ENCODE results near the gene WDR77.

Gene WDR77

DNA sequence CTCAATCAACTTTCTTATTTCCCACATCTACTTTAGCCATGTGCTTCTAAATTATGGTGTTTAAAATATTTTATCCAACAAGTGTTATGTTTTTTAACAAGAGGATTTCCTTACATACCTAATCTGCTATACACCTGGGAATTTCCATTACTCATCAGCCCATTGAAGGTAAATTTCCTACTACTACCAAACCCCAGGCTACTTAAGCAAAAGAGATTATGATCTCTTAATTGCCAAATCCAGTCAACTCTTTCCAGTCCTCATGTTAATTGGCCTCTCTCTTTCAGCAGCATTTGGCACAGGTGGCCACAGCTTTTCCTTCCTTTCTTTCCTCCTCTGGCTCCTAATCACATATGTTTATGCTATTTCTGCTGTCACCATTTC, 19.7 kb upstream of the WDR77 start:
- no peak for DNase-seq

DNA sequence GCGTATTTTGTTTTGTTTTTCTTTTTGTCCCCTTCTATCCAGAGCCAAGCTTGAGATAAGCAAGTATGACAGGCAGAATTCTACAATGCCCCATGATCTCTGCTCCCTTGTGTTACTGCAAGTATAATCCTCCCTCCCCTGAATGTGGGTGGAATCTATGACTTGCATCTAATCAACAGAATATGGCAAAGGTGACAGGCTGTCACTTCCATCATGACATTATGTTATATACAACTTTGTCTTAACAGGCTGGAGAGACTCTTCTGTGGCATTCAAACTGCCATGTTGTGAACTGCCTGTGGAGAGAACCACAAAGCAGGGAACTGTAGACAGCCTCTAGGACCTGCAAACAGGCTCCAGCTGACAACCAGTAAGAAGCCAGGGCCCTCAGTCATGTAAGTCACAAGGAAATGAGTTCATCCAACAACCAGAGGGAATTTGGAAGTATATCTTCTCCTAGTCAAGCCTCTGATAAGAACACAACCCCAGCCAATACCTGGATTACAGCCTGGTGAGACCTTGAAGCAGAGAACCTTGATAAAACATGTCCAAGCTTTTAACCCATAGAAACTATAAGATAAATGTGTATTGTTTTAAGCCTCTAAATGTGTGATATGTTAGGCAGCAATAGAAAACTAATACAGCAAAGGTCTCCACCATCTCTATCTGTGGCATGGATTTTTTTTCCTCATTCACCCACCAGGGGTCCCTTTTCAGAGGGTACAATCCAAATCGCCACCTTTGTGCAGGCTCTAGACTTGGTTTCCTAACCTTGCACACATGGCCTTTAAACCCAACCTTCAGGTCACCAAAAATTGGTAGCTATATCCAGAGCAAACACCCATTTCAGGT, 19.0 kb upstream of the WDR77 start:
- DNase-seq, result no peak

DNA sequence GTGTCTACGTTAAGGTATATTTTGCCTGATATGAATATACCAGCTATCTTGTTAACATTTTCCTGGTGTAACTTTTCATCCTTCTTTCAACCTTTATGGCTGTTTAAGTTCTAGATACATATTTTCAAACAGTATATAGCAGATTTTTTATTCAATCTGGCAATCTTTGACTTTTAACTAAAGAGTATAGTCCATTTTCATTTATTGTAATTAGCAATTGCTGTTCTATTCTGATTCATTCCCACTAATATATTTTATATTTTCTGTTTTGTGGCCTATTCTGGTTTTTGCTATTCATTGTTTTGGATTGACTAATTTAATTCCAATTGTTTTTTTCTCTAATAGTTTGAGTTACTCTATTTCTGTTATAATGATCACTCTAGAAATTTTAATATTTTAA, 17.4 kb upstream of the WDR77 start:
- DNase-seq, result no peak

DNA sequence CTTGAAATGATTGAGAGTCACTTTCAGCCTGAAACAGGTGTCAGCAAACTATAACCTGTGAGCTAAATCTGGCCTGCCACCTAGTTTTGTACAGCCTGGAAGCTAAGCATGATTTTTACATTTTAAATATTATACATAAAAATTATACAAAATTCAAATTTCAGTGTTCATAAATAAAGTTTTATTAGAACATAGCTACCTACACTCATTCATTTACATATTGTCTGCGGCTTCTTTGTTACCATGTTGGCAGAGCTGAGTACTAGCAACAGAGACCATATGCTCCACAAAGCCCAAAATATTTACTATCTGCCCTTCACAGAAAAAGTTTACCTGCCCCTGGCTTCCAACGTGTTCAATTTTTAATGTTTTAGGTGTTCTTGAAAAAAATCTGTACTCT, 16.7 kb upstream of the WDR77 start:
- no peak for DNase-seq

DNA sequence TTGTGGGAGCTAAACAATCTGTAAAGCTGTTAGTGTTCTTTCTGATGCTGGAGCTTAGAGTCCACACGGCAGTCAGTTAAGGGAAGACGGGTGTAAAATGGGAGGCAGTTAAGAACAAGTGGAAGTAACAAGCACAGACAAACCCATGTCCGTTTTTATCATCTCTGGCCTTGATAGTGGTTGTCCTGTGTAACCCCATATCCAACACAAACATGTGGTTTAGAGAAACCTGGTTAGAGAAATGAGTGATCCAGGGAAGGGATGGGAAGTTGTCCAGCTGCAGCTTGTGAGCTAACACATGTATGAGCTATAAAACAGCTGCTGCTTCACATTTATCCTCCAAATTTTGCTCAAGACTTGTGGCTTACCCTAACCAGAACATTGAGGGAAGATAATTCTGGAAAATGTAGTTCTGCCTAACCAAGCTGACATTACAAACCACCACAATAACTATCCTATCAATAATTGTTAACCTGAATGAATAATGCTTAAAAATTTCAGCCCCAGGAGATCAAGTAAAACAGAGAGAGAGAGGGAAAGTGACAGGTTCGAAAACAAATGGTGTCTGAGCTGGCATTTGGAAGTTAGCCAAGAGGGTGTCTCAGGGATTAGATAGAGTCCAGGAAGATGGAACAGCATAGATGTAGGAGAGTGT, 14.1 kb upstream of the WDR77 start:
- DNase-seq, result no peak

DNA sequence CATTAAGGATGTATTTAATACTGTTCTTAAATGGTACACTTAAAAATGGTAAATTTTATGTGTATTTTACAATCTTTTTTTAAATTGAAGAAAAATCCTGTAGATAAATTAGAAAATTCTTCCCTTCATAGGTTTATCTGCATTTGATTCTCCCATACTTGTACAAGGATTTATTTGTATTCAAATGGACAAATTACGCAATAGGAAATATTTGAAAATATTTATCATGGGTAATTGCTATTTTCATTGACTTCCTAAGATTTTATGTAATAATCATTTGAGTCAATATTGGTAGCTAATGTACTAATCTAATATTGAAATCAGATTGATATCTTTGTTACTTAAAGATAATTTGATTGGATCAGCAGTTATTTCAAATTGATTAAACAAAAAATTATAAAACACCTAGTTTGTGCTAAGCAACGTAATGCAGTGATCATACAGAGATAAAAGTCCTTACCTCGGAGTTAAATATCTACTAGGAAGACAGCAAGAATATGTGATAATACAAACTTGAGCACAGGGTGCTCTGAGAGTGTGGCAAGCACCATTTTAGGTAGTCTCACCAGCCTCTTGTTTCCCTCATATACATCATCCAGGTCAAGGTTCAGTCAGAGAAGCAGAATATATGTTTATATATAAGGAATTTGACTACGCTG, 13.4 kb upstream of the WDR77 start:
- DNase-seq, result no peak

DNA sequence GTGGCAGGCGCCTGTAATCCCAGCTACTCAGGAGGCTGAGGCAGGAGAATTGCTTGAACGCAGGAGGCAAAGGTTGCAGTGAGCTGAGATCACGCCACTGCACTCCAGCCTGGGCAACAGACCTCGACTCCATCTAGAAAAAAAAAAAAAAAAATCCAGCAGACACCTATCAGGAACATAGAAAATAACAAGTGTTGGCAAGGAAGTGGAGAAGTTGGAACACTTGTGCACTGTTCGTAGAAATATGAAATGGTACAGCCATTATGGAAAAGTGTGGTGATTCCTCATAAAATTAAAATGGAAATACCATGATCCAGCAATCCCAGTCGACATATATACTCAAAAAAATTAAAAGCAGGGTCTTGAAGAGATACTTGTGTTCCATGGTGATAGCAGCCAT, 12.7 kb upstream of the WDR77 start:
- DNase-seq, result no peak

DNA sequence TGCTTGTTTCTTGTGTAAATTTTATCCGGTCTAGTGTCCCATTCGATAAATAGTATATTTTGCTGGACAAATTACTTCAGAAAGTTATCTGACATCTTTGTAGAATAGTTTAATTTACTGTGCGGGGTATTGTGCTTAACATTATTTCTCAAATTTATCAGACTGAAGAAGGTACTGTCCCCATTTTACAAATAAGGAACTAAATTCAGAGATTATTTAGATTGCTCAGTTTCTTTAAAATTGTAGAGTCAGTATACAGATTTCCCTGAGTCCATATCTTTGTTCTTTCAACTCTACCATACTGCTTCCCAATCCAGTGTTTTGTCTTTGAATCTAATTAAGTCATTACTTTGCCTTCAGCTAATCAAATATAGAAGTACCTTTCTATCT, 6.6 kb upstream of the WDR77 start:
- DNase-seq, result no peak

DNA sequence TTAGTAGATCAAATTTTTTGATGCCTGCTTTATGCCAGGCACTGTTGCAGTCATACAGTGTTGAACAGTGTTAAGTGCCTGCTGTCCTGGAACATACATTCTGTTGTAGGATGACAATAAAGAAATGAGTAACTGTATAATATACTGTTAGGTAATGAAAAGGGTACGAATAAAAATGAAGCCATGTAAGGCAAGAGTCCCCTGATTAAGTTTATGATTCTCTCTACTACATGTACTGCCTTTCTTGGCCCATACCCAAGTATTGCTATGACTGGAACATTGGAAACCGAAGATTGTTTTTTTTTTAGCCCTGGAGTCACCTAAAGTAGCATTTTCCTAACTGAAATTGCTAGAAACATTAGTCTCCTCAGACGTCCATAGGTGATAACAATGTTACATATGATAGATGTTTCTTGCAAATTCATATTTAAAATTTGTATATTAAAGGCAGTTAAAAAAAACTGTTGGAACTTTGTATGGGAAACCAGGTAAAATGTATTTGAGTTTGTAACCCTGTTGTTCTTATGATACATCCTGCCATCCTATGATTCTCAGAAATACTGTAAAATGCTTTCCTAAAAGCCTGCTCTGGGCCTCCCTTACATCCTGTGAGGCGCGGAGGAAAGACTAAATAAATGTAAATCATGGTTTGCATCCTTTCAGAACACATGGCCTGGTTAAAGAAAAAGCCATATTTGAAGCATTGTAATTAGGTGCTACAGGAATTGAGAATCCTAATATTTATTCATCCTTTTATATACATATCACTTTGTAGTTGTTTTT, 6.0 kb upstream of the WDR77 start:
- DNase-seq, result no peak

DNA sequence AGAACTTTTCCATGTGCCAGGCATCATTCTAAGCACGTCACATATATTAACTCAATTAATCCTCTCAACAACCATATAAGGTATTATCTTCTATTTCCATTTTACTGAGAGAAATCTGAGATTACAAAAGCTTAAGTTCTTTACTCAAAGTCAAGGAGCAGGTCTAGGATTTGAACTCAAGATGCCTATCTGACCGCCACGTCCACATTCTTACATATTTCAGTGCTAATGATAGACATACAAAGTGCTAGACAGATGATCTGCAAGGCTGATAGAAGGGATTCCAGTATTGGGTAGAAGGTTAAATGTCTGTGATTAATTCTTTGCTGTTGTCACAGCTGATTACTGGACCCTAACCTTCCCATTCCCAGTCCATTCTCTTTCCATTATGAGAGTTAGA, 4.7 kb upstream of the WDR77 start:
- DNase-seq, result no peak

DNA sequence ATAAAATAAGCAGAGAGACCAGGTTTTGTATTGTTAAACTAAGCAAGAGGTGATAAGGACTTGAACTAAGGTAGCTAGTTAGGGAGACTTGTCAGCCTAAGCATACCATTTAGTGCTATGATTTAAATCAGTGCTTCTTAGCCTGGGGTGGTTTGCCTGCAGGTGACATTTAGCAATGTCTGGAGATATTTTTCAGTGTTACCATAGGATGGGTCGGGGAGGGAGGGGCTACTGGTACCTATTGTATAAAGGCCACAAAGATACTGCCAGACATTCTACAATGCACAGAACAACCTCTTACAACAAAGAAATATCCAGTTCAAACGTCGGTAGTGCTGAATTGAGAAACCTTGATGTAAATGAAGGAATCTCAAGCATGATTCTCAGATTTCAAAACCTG, 3.5 kb upstream of the WDR77 start:
- no peak for DNase-seq

DNA sequence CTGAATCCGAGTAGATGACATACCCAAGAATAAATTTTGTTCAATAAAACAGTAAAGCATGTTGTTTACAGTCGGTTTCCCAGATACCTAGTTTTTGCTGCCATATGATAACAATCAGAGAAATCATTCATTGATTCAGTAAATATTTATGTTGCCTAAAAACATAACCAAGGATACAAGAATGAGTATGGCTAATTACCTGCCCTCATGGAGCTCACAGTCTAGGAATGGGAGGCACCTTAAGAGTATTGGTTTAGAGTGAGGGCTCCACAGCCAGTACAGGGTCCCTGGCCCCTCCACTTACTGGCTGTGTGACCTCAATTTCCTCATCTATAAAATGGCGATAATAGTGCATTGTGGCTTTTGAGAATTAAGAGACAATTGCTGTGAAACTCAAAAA, 1.1 kb upstream of the WDR77 start:
- DNase-seq, result no peak

DNA sequence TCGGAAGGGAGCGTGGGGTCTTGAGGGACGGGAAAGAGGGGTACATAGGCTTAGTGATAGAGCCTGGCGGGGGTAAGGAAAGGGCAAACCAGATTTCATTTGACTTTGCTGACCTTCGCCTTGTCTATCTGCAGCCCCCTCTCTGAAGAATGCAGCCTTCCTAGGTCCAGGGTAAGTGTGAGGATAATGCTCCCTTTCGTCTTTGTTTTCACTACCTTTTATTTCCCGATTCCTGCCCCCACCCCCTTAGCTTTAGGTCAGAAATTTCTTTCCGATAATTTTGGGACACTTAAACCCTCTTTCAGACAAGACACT, 604 bp upstream of the WDR77 start:
- DNase-seq, result no peak

DNA sequence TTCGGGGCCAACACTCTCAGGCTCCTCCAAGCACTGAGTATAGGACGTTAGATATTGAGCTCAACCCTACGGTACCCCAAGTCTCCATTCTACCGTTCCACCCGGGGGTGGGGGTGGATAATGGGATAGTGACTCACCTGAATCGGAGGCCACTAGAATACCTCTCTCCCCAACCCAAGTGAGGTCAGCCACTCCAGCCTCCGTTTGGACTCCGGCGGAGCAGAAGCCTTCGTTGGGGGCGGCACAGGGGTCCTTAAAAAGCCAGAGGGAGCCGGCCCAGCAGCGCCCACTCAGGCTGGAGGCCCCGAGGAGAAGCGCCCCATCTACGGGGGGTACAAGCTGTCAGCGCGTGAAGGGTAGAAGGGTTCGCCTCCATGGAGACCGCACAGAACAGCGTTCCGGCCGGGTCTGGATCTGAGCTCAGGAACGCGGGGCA, 556 bp downstream of the WDR77 start:
- DNase-seq, result no peak

DNA sequence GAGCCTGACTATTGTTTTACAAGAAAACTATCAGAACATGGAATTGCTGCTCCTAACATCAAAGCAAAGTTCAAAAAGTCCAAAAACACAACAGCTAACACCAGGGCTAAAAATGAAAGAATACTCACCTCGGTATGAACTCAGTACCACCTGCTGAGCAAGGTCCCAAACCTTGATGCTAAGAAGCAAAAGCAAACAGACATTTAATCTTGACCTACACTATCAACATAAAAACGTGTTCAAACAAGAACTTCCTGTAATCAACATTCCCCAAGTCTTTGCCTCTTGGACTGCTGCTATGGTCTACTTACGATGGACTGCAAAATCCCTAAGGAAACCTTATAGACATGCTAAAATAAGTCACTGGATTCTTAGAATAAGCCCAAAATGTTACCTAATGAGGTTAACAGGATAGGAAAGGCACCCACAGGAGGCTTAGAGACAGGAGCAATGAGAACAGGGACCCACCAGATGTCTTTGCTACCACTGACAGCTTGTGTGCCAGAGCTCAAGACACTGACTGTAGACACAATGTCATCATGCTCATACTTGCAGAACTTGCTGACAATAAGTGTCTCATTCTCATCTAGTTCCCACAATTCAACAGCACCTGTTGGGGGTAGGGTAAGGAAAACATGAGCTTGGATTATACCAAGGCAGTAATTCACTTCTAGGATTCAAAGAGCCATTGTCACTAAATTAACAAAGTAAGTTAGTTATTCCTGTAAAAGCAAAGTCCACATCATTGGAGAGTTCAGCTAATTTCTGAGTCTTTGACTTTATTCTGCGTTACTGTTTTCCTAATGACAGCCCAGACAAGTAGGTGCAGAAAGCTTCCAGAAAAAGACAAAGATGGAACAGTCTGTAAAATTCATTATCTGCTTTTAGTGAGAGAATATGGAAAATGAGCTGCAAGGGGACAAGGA, 1.8 kb downstream of the WDR77 start:
- DNase-seq, result no peak

DNA sequence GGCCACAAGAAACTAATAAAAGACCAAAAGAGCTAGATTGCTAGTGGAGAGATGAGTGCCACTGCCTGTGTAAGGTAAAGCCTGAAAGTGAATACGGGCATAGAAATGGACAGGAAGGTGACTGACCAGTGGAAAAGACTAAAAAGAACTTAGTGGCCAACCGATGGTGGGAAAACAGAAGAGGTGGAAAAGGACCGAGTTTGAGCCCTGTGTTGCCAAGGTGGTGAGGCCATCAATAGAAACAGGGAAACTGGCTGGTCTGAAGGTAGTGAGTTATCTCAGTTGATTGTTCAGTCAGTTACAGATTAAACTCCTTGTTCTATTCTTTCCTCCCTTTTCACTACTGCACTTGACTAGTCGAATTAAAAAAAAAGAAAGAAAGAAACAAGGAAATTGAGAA, 2.5 kb downstream of the WDR77 start:
- DNase-seq, result no peak

DNA sequence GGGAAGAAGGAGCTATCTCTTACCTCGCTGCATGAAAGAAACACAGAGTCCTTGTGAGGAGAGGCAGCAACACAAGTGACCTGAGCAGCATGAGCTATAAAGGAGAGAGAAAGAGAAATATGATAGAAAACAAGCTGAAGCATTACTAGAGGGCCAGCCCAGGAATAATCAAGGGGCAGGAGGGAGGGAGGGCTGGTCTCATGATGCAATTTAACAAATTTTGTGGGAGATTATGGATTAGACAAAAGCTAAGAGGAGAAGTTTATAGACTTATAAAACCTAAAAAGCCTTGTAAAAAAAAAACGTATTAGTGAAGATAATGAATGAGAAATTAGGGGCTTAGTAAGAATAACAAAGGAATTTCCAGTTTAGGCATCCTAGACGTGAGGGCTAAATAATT, 5.0 kb downstream of the WDR77 start:
- DNase-seq, result no peak

DNA sequence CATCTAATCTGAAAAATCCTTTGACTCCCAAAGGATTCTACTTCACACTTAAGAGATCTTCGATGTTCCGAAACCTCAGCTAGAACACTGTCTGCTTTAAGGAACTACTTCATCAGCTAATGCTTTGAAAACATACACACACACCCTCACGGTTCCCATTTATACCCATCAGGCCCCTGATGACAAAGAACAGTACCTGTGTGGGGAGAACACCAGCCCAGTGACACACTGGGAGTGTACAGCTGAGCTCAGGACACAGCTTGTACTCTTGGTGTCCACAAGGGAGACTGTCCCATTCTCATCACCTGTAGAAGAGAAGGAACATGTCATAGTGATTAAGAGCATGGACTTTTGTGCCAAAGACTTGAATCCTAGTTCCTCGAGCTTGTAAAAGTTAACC, 6.6 kb downstream of the WDR77 start:
- DNase-seq, result no peak

DNA sequence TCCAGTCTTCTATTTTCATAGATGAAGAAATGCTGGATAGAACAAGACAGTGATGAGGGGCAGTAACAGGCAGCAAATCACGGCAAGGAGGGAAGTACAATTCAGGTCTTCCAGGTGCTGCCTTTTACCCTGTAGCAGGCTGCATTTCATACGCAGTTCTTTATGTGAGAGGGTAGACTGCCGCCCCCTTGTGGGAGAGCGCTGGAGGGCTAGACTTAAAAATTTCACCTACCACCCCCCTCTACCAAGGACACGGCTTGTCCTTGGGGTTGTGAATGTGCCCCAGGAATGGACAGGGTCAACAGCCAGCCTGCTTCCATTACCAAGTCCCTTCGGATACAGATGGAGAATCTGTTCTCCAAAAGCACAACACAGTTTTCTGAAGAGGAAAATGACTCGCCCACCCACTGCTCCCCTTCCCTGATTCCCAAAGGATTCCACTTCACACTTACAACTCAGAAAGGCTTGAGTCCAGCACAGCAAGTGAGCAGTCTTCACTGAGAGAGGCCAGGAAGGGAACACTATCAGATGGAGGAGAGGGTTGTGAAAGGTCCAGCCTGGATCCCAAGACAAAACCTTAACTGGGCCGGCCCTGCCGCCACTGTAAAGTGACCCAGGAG, 7.4 kb downstream of the WDR77 start:
- peak; percentile 76 for DNase-seq

DNA sequence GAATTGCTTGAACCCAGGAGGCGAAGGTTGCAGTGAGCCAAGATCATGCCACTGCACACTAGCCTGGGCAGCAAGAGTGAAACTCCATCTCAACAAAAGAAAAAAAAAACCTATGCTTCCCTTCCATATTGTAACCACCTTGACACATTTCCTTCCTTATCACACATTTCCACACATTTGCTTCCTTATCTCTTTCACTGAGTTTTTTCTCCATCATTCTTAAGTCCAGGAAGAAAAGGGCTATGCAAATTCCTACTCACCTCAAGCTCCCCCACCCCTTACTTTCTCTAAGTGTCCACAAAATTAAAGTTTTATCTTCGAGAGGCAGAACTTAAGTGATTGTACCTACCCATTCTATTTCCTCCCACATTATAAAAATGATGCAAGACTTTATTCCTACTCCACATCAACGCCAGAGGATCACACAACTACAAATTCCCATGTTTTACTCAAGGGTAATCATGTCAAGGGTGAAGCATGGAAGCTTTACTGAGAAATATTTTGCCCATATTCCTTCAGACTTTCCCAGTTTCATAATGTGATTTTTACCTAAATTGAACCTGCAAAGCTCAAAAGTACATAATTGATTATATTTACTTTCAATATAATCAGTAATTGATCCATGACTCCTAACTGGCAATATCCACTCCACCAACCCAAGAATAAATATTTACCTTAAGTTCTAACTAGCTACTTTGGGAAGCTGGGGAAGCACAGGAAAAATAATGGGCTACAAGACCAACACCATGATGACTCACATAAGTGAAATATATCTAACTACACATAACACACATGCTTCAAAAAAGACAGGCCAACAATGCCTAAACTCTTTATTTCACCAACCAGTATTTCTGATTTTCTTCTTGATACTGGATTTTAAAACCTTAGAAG, 9.3 kb downstream of the WDR77 start:
- DNase-seq, result no peak

DNA sequence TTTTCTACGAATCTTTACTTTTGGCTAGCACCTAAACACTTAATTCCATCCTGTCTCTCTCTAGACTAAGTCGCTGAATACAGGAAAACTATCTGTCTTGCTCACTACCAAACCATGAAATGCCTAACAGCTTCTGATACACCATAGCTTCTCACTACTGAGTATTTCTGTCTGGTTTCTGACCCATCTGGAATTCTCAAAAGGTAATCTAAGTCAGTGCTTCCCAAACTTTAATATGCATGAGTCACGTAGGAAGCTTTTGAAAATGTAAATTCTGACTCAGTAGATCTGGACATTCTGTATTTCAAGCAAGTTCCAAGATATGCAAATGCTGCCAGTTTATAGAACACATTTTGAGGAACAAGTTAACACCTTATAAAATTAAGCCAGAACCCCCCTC, 12.3 kb downstream of the WDR77 start:
- no peak for DNase-seq
